ENCODE measurements around the gene PDE3B. TPM values are rescaled to one million over a fixed set of nuclear protein-coding genes. Genes with fewer than 3 reads are reported as not detected.

PDE3B gene
- total and polyA plus RNA-seq, 9 of the 15 experiments (the other 6 are each of a cell fraction or from before 2014, with no cell fraction given), result 2.3 to 22.5 (median 12.2) TPM

GRCh38 chr11:14852571-14853177, 209.1 kb downstream of the PDE3B start (continued):
- TF ChIP-seq E2F8 (IDR thresholded peaks at IDR 0.05; ENCODE audit: low read depth, partially characterized antibody) (no peak), HNRNPLL (IDR thresholded peaks at IDR 0.05; ENCODE audit: low read depth, low read length, poor library complexity, severe bottlenecking) (no peak), SNRNP70 (optimal IDR thresholded peaks at IDR 0.05; ENCODE audit: low read depth, low read length) (no peak), ARID4B (CRISPR knock-in tag; IDR thresholded peaks at IDR 0.05) (no peak), ATF1 (CRISPR knock-in tag; IDR thresholded peaks at IDR 0.05) (no peak), ATF1 (tag; IDR thresholded peaks at IDR 0.05) (no peak), RBM22 (IDR thresholded peaks at IDR 0.05; ENCODE audit: low read depth, low read length, poor library complexity, severe bottlenecking) (no peak), GATAD2B (IDR thresholded peaks at IDR 0.05; ENCODE audit: borderline replicate concordance) (no peak), MYC (IDR thresholded peaks at IDR 0.05; ENCODE audit: low read depth, low read length) (peak; percentile 89), MYC (CRISPR knock-in tag; IDR thresholded peaks at IDR 0.05; ENCODE audit: borderline replicate concordance, low read depth) (no peak), ZNF174 (CRISPR knock-in tag; IDR thresholded peaks at IDR 0.05) (no peak), MCM2 (IDR thresholded peaks at IDR 0.05; ENCODE audit: low read depth) (no peak), HCFC1 (IDR thresholded peaks at IDR 0.05; ENCODE audit: low read depth, low read length) (no peak), HDGF (IDR thresholded peaks at IDR 0.05) (no peak), FOXO4 (CRISPR knock-in tag; IDR thresholded peaks at IDR 0.05) (no peak), PHF21A (IDR thresholded peaks at IDR 0.05; ENCODE audit: borderline replicate concordance, low read depth) (no peak), NR2C1 (IDR thresholded peaks at IDR 0.05) (no peak), NR2C1 (tag; IDR thresholded peaks at IDR 0.05) (peak; percentile 71), ZNF184 (CRISPR knock-in tag; IDR thresholded peaks at IDR 0.05) (no peak)

Data from K562 (cell line).